Panc1 (cell line): Measurements from ENCODE around the gene BTBD1. TPM values are rescaled to one million over a fixed set of nuclear protein-coding genes. Genes with fewer than 3 reads are reported as not detected.

ENCODE experiments used
- ATAC-seq: fragments of 200-7000 bp; cut with Tn5 transposase; 2 replicates; pipeline ENCODE4 v1.9.1; 2020; ENCODE audit warnings: mild to moderate bottlenecking, moderate library complexity
- BruUV-seq: library from RNA; stranded (reverse); fragments of 400-500 nt; replicated peaks from 2 replicates; lab custom pipeline; 2021; lab: Mats Ljungman, UMichigan
- CTCF ChIA-PET: fragments of 300-600 bp; sonication (Branson Sonifier 250); formaldehyde crosslinking; loops from one replicate; lab custom pipeline; 2022; ENCODE audit warnings: antibody characterized with exemption; lab: Charles Lee
- POLR2A ChIA-PET: fragments of 300-600 bp; sonication (Branson Sonifier 250); formaldehyde crosslinking; loops from one replicate; lab custom pipeline; 2022; ENCODE audit warnings: antibody characterized with exemption; lab: Charles Lee
- DNase-seq: peaks from one replicate; pipeline ENCODE4 v3.0.0-alpha.2; 2010; ENCODE audit warnings: low read depth, low spot score
- H3K27ac ChIP-seq: 2 replicates; pipeline ENCODE4 v1.5.1; 2011; ENCODE audit warnings: mild to moderate bottlenecking, low read length, inconsistent platforms
- H3K27me3 ChIP-seq: fragments of 200-500 bp; sonication (Bioruptor generic); 2 replicates; pipeline ENCODE4 v1.6.0; 2014; ENCODE audit warnings: low read length, inconsistent platforms; ENCODE audit not compliant: control insufficient read depth, insufficient read depth
- H3K36me3 ChIP-seq: fragments of 200-500 bp; sonication (Bioruptor generic); 2 replicates; pipeline ENCODE4 v1.5.1; 2014; ENCODE audit warnings: inconsistent platforms, mild to moderate bottlenecking, low read length, moderate library complexity; ENCODE audit not compliant: control insufficient read depth, insufficient read depth
- H3K4me1 ChIP-seq: 2 replicates; pipeline ENCODE4 v1.5.1; 2011; ENCODE audit warnings: inconsistent platforms, mild to moderate bottlenecking, low read length, moderate library complexity; ENCODE audit not compliant: control insufficient read depth, insufficient read depth
- H3K4me3 ChIP-seq, 2 experiments: 2 replicates each; pipeline ENCODE4 v1.5.1; 2011 to 2012; ENCODE audit warnings: low read depth in 2 of 2, low read length in 2 of 2, mild to moderate bottlenecking in 2 of 2, inconsistent platforms in 1 of 2, moderate library complexity in 1 of 2
- H3K9me3 ChIP-seq: fragments of 200-500 bp; sonication (Bioruptor generic); 2 replicates; pipeline ENCODE4 v1.5.1; 2014; ENCODE audit warnings: low read depth, mild to moderate bottlenecking, inconsistent platforms, low read length, moderate library complexity; ENCODE audit not compliant: control insufficient read depth, insufficient read depth
- CTCF ChIP-seq: fragments of 450-650 bp; IDR thresholded peaks from 2 replicates; pipeline ENCODE4 v1.5.1; 2017; ENCODE audit warnings: mild to moderate bottlenecking
- POLR2AphosphoS5 ChIP-seq: IDR thresholded peaks from 2 replicates; pipeline ENCODE4 v1.6.1; 2012; ENCODE audit warnings: mild to moderate bottlenecking, low read depth, low read length, moderate library complexity
- SIN3A ChIP-seq: IDR thresholded peaks from 2 replicates; pipeline ENCODE4 v1.6.1; 2012; ENCODE audit warnings: low read depth, mild to moderate bottlenecking, low read length, moderate library complexity, borderline replicate concordance; ENCODE audit not compliant: insufficient read depth
- TCF7L2 ChIP-seq: IDR thresholded peaks from 2 replicates; pipeline ENCODE4 v1.6.1; 2011; ENCODE audit warnings: mild to moderate bottlenecking, low read depth, low read length, inconsistent platforms
- in situ Hi-C: cut with HindIII; loops from 2 replicates; pipeline ENCODE4 v1.10.0; 2016; ENCODE audit warnings: low sequenced_read_pairs, low pct_unique_long_range_greater_than_20kb
- intact Hi-C: fragments of 100-400 bp; cut with micrococcal nuclease; formaldehyde crosslinking; loops from one replicate; pipeline ENCODE4 v1.10.0; 2022; ENCODE audit not compliant: unreplicated experiment
- total RNA-seq: library from RNA; stranded (reverse); gene quantifications from one replicate; pipeline ENCODE4 v1.2.1, GENCODE V29; 2021; ENCODE audit not compliant: unreplicated experiment
- TF ChIP-seq, protein P1 (sequence below), 2 experiments: IDR thresholded peaks; 2 replicates each; pipeline ENCODE4 v1.6.1; 2011 to 2012; ENCODE audit warnings: low read depth in 2 of 2, control low read depth in 1 of 2, low read length in 1 of 2, mild to moderate bottlenecking in 1 of 2, moderate library complexity in 1 of 2; ENCODE audit not compliant: insufficient read depth in 1 of 2

Gene BTBD1
- total RNA-seq, 1 experiment from 2014 or later = 88.4 TPM

GRCh38 chr15:82969353-82969752 is 97.7 kb downstream of the BTBD1 start:
- Histone ChIP-seq H3K4me3 (no peak overlapping the region), H3K9me3 (no peaks in the 10 kb centered on the region), H3K27ac (no peak overlapping the region), H3K36me3 (no peaks in the 10 kb centered on the region), H3K4me1 (no peaks in the 10 kb centered on the region), H3K27me3 (no peaks in the 10 kb centered on the region)
- in situ Hi-C loops (no loop called here), intact Hi-C loops (no loop called here)
- no TSS peak for BruUV-seq
- ChIA-PET POLR2A (interaction anchor here (0.6 kb wide), 2 partner anchors 12 to 1801 kb away, joined by 3 to 5 read pairs; no protein-coding TSS in a partner anchor), CTCF (no interaction called here)
- ATAC-seq (no peak), DNase-seq (no peak)
- TF ChIP-seq TCF7L2 (no peak), POLR2AphosphoS5 (no peak), CTCF (no peak), SIN3A (no peak)
- TF ChIP-seq, protein P1, sequence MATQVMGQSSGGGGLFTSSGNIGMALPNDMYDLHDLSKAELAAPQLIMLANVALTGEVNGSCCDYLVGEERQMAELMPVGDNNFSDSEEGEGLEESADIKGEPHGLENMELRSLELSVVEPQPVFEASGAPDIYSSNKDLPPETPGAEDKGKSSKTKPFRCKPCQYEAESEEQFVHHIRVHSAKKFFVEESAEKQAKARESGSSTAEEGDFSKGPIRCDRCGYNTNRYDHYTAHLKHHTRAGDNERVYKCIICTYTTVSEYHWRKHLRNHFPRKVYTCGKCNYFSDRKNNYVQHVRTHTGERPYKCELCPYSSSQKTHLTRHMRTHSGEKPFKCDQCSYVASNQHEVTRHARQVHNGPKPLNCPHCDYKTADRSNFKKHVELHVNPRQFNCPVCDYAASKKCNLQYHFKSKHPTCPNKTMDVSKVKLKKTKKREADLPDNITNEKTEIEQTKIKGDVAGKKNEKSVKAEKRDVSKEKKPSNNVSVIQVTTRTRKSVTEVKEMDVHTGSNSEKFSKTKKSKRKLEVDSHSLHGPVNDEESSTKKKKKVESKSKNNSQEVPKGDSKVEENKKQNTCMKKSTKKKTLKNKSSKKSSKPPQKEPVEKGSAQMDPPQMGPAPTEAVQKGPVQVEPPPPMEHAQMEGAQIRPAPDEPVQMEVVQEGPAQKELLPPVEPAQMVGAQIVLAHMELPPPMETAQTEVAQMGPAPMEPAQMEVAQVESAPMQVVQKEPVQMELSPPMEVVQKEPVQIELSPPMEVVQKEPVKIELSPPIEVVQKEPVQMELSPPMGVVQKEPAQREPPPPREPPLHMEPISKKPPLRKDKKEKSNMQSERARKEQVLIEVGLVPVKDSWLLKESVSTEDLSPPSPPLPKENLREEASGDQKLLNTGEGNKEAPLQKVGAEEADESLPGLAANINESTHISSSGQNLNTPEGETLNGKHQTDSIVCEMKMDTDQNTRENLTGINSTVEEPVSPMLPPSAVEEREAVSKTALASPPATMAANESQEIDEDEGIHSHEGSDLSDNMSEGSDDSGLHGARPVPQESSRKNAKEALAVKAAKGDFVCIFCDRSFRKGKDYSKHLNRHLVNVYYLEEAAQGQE (IDR thresholded peaks at IDR 0.05; ENCODE audit: insufficient read depth in 1 of 2, low read depth in 2 of 2, low read length in 1 of 2) = no peak

DNA sequence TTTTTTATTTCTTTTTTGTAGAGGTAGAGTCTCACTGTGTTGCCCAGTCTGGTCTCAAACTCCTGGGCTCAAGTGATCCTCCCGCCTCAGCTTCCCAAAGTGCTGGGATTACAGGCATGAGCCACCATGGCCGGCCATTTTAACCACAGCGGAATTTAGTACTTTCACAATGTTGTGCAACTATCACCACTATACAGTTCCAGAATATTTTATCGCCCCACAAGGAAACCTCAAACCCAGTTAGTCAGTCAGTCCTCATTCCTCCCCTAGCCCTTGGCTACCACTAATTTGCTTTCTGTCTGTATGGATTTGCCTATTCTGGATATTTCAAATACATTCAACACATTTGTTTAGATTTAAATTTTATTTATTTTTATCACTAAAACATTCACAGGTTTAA is 99.0 kb downstream of the BTBD1 start:
- ATAC-seq (no peak), DNase-seq (no peak)
- TF ChIP-seq SIN3A = no peak
- no peak for TF ChIP-seq POLR2AphosphoS5
- TF ChIP-seq, protein P1 (IDR thresholded peaks at IDR 0.05; ENCODE audit: insufficient read depth in 1 of 2, low read depth in 2 of 2, low read length in 1 of 2) = no peak
- no peak for TF ChIP-seq TCF7L2
- H3K4me3 ChIP-seq = no peak overlapping the region
- H3K36me3 ChIP-seq = no peaks in the 10 kb centered on the region
- no peak overlapping the region for H3K27ac ChIP-seq
- intact Hi-C loops = no loop called here
- BruUV-seq = no TSS peak
- no peaks in the 10 kb centered on the region for H3K9me3 ChIP-seq
- POLR2A ChIA-PET = no interaction called here
- no peaks in the 10 kb centered on the region for H3K27me3 ChIP-seq
- in situ Hi-C loops = no loop called here
- CTCF ChIA-PET = no interaction called here
- no peaks in the 10 kb centered on the region for H3K4me1 ChIP-seq
